Activated T-cell treated with anti-CD3 and anti-CD28 coated beads for 4 hours (primary cell): ENCODE data around the gene SEC24C.
"Not testable (repeated sequence)": the region's sequence is repeated elsewhere in the genome, so short reads cannot be mapped to it uniquely, and the experiment has no call there.

Experiments
- DNase-seq: peaks from one replicate; pipeline ENCODE4 v3.0.0-alpha.2; 2020

SEC24C gene

GRCh38 chr10:73732931-73733623, 11.1 kb upstream of the SEC24C start:
- no peak for DNase-seq

- DNase-seq: no peak
These were observed 10.0 kb upstream of the SEC24C start for GRCh38 chr10:73734028-73734720.

- DNase-seq: no peak
These were observed 9.3 kb upstream of the SEC24C start for GRCh38 chr10:73734796-73735305.

GRCh38 chr10:73740501-73741254, 3.5 kb upstream of the SEC24C start:
- not testable (repeated sequence) for DNase-seq

- no peak for DNase-seq
These were observed 1.8 kb upstream of the SEC24C start for GRCh38 chr10:73742454-73742734.

- no peak for DNase-seq
These were observed 756 bp upstream of the SEC24C start for GRCh38 chr10:73743327-73743904.

GRCh38 chr10:73744664-73744975, 448 bp downstream of the SEC24C start:
- peak; percentile 31 for DNase-seq

GRCh38 chr10:73746721-73747120, 2.5 kb downstream of the SEC24C start:
- no peak for DNase-seq

- no peak for DNase-seq
These were observed 6.6 kb downstream of the SEC24C start for GRCh38 chr10:73750819-73751218.

- no peak for DNase-seq
These were observed 12.0 kb downstream of the SEC24C start for GRCh38 chr10:73756183-73756582.

GRCh38 chr10:73758704-73759511, 14.7 kb downstream of the SEC24C start:
- no peak for DNase-seq

GRCh38 chr10:73759512-73760115, 15.4 kb downstream of the SEC24C start:
- DNase-seq: no peak

- DNase-seq: no peak
These were observed 17.6 kb downstream of the SEC24C start for GRCh38 chr10:73761781-73762180.

GRCh38 chr10:73762915-73763314, 18.7 kb downstream of the SEC24C start:
- no peak for DNase-seq

GRCh38 chr10:73763343-73763742, 19.2 kb downstream of the SEC24C start:
- DNase-seq: no peak

- no peak for DNase-seq
These were observed 20.9 kb downstream of the SEC24C start for GRCh38 chr10:73765066-73765465.

- DNase-seq: peak; percentile 60
These were observed 24.7 kb downstream of the SEC24C start for GRCh38 chr10:73768881-73769280.

GRCh38 chr10:73769396-73769795, 25.2 kb downstream of the SEC24C start:
- no peak for DNase-seq

GRCh38 chr10:73771722-73772280, 27.6 kb downstream of the SEC24C start:
- peak; percentile 62 for DNase-seq

GRCh38 chr10:73772281-73773151, 28.3 kb downstream of the SEC24C start:
- DNase-seq: peak; percentile 64
